Stimulated activated naive B cell treated with anti-CD40 and anti-IgM and Interleukin-4, amounts not matched to agents 10 μg/mL and 1 μg/mL and 100 μg/mL, for 72 hours (primary cell): ENCODE data around the gene ZYG11A.

Experiments used
- ATAC-seq, 2 donors: fragments of 150-1000 bp; cut with Tn5 transposase; replicated peaks; 2 replicates each; pipeline ENCODE4 v1.10.0; 2021; ENCODE audit warnings: moderate library complexity in 1 of 2
- DNase-seq: peaks from one replicate; pipeline ENCODE4 v3.0.0; 2021
- H3K27ac Mint-ChIP-seq: one replicate; pipeline ENCODE4 v1.8.0; 2022; ENCODE audit warnings: mild to moderate bottlenecking, mixed read lengths
- H3K27me3 Mint-ChIP-seq, 2 donors: one replicate each; pipeline ENCODE4 v1.8.0; 2022; ENCODE audit warnings: mixed read lengths in 2 of 2
- H3K36me3 Mint-ChIP-seq, 2 donors: one replicate each; pipeline ENCODE4 v1.8.0; 2022; ENCODE audit warnings: mixed read lengths in 2 of 2, mild to moderate bottlenecking in 1 of 2
- H3K4me1 Mint-ChIP-seq, 2 donors: one replicate each; pipeline ENCODE4 v1.8.0; 2022; ENCODE audit warnings: mixed read lengths in 2 of 2, mild to moderate bottlenecking in 1 of 2
- H3K4me3 Mint-ChIP-seq, 2 donors: one replicate each; pipeline ENCODE4 v1.8.0; 2022; ENCODE audit warnings: mild to moderate bottlenecking in 2 of 2, mixed read lengths in 2 of 2, moderate library complexity in 1 of 2
- H3K9me3 Mint-ChIP-seq, 2 donors: one replicate each; pipeline ENCODE4 v1.8.0; 2022; ENCODE audit warnings: mixed read lengths in 2 of 2, mild to moderate bottlenecking in 1 of 2

The ZYG11A gene

GRCh38 chr1:52944566-52944965 lies 102.0 kb downstream of the ZYG11A start:
- Mint-ChIP-seq H3K27me3 (peaks cover 0 to 6% of the 10 kb centered on the region in 2 donors), H3K4me3 (no peak overlapping the region)
- ATAC-seq = no peak

More at GRCh38 chr1:52944566-52944965, 102.0 kb downstream of the ZYG11A start:
- Mint-ChIP-seq H3K36me3 (peaks cover 6% of the 10 kb centered on the region in 2 donors), H3K9me3 (peaks cover 2 to 4% of the 10 kb centered on the region in 2 donors), H3K4me1 (no peaks in the 10 kb centered on the region), H3K27ac (no peak overlapping the region)
- no peak for DNase-seq
